ENCODE measurements around the gene SLC14A1.

Gene SLC14A1

GRCh38 chr18:45788861-45789260 lies 64.9 kb downstream of the SLC14A1 start:
- no peak for TF ChIP-seq OSR1 (CRISPR knock-in tag; IDR thresholded peaks at IDR 0.05)
- TF ChIP-seq ZFP3 (CRISPR knock-in tag; IDR thresholded peaks at IDR 0.05), result no peak
- no peak for TF ChIP-seq ZNF565 (CRISPR knock-in tag; conservative IDR thresholded peaks at IDR 0.05; ENCODE audit: low read depth)
- TF ChIP-seq GLIS3 (CRISPR knock-in tag; IDR thresholded peaks at IDR 0.05), result no peak
- no peak for TF ChIP-seq ESRRG (CRISPR knock-in tag; IDR thresholded peaks at IDR 0.05)
- TF ChIP-seq ISL1 (CRISPR knock-in tag; IDR thresholded peaks at IDR 0.05), result no peak
- no peak for TF ChIP-seq ARNTL (CRISPR knock-in tag; IDR thresholded peaks at IDR 0.05; ENCODE audit: borderline replicate concordance, low read depth)
- TF ChIP-seq, protein P1, sequence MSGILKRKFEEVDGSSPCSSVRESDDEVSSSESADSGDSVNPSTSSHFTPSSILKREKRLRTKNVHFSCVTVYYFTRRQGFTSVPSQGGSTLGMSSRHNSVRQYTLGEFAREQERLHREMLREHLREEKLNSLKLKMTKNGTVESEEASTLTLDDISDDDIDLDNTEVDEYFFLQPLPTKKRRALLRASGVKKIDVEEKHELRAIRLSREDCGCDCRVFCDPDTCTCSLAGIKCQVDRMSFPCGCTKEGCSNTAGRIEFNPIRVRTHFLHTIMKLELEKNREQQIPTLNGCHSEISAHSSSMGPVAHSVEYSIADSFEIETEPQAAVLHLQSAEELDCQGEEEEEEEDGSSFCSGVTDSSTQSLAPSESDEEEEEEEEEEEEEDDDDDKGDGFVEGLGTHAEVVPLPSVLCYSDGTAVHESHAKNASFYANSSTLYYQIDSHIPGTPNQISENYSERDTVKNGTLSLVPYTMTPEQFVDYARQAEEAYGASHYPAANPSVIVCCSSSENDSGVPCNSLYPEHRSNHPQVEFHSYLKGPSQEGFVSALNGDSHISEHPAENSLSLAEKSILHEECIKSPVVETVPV (CRISPR knock-in tag; IDR thresholded peaks at IDR 0.05), result no peak
- TF ChIP-seq PPARA (CRISPR knock-in tag; IDR thresholded peaks at IDR 0.05; ENCODE audit: borderline replicate concordance), result no peak
- ATAC-seq, result no peak

GRCh38 chr18:45792506-45793263 lies 68.7 kb downstream of the SLC14A1 start:
- TF ChIP-seq PATZ1 (CRISPR knock-in tag; IDR thresholded peaks at IDR 0.05; ENCODE audit: borderline replicate concordance) (no peak), TCF4 (CRISPR knock-in tag; IDR thresholded peaks at IDR 0.05; ENCODE audit: borderline replicate concordance) (no peak), ZFP3 (CRISPR knock-in tag; IDR thresholded peaks at IDR 0.05) (no peak), ZNF565 (CRISPR knock-in tag; conservative IDR thresholded peaks at IDR 0.05; ENCODE audit: low read depth) (no peak), RARB (CRISPR knock-in tag; IDR thresholded peaks at IDR 0.05) (no peak), PPARA (CRISPR knock-in tag; IDR thresholded peaks at IDR 0.05; ENCODE audit: borderline replicate concordance) (no peak), GLIS3 (CRISPR knock-in tag; IDR thresholded peaks at IDR 0.05) (no peak), ISL1 (CRISPR knock-in tag; IDR thresholded peaks at IDR 0.05) (no peak)
- TF ChIP-seq, protein P2, sequence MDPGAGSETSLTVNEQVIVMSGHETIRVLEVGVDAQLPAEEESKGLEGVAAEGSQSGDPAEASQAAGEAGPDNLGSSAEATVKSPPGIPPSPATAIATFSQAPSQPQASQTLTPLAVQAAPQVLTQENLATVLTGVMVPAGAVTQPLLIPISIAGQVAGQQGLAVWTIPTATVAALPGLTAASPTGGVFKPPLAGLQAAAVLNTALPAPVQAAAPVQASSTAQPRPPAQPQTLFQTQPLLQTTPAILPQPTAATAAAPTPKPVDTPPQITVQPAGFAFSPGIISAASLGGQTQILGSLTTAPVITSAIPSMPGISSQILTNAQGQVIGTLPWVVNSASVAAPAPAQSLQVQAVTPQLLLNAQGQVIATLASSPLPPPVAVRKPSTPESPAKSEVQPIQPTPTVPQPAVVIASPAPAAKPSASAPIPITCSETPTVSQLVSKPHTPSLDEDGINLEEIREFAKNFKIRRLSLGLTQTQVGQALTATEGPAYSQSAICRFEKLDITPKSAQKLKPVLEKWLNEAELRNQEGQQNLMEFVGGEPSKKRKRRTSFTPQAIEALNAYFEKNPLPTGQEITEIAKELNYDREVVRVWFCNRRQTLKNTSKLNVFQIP (CRISPR knock-in tag; IDR thresholded peaks at IDR 0.05; ENCODE audit: borderline replicate concordance, low read depth), result no peak
- TF ChIP-seq, protein P1 (CRISPR knock-in tag; IDR thresholded peaks at IDR 0.05), result no peak
- peak; percentile 19; the same call in 1 of the 3 replicates for ATAC-seq

- ATAC-seq, result peak; percentile 75
Observed at GRCh38 chr18:45793264-45793965, 69.4 kb downstream of the SLC14A1 start.

DNA sequence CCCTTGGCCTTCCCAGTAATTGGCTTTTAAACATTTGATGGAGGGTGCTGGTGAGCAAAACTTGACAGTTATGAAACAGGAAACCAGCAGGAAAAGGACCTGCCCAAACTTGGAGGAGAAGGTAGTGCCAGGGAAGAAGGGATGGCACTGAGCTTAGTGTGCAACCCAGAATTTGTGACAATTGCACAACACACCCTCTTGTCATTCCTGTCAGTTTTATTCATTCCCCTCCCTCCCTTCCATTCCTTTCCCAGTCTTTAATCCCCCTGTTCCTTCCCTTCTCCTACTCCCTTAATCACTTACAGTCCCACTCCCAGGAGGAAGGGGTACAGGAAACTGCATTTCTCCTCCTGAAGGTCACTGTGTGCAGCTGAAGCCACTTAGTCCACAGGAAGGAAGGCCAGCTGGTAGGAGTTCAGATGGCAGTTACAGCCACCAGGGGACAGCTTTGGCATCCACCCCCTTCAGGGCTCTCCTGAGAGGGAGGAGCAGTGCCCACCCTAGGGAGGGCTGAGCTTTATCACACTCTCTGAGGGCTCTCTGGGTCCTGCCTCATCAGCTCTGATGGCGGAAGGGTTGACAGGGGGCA lies 77.5 kb downstream of the SLC14A1 start:
- no peak for ATAC-seq

More at GRCh38 chr18:45793264-45793965, 69.4 kb downstream of the SLC14A1 start:
- no peak for TF ChIP-seq ZNF70 (CRISPR knock-in tag; IDR thresholded peaks at IDR 0.05)

More for the DNA sequence above, 77.5 kb downstream of the SLC14A1 start:
- TF ChIP-seq TOX (CRISPR knock-in tag; IDR thresholded peaks at IDR 0.05; ENCODE audit: borderline replicate concordance), result no peak
- no peak for TF ChIP-seq ESRRG (CRISPR knock-in tag; IDR thresholded peaks at IDR 0.05)
- no peak for TF ChIP-seq CSDC2 (CRISPR knock-in tag; IDR thresholded peaks at IDR 0.05)
- no peak for TF ChIP-seq PATZ1 (CRISPR knock-in tag; IDR thresholded peaks at IDR 0.05; ENCODE audit: borderline replicate concordance)
- TF ChIP-seq PPARA (CRISPR knock-in tag; IDR thresholded peaks at IDR 0.05; ENCODE audit: borderline replicate concordance), result no peak
